Vagina (tissue), 2 donors: ENCODE data around the gene PPIL6.

ENCODE experiments used
- POLR2A ChIP-seq, 2 donors: fragments of 450-650 bp; IDR thresholded peaks; one replicate each; pipeline ENCODE4 v1.6.1; 2017; ENCODE audit warnings: antibody characterized with exemption in 2 of 2, mild to moderate bottlenecking in 2 of 2, moderate library complexity in 2 of 2
- POLR2AphosphoS5 ChIP-seq, 2 donors: sonication (generic); formaldehyde crosslinking; IDR thresholded peaks; one replicate each; pipeline ENCODE4 v1.9.0; 2017; ENCODE audit warnings: antibody characterized with exemption in 2 of 2, mild to moderate bottlenecking in 2 of 2, low read depth in 1 of 2; ENCODE audit not compliant: insufficient read depth in 1 of 2
- TF ChIP-seq, protein P1 (sequence below), 3 experiments: fragments of 450-650 bp in 2 of 3; fragments of 200-600 bp in 1 of 3; sonication (generic) in 1 of 3; IDR thresholded peaks; one replicate each; pipeline ENCODE4 v1.5.1; 2017 to 2019; ENCODE audit warnings: antibody characterized with exemption in 3 of 3, mild to moderate bottlenecking in 2 of 3, moderate library complexity in 2 of 3

DNA sequence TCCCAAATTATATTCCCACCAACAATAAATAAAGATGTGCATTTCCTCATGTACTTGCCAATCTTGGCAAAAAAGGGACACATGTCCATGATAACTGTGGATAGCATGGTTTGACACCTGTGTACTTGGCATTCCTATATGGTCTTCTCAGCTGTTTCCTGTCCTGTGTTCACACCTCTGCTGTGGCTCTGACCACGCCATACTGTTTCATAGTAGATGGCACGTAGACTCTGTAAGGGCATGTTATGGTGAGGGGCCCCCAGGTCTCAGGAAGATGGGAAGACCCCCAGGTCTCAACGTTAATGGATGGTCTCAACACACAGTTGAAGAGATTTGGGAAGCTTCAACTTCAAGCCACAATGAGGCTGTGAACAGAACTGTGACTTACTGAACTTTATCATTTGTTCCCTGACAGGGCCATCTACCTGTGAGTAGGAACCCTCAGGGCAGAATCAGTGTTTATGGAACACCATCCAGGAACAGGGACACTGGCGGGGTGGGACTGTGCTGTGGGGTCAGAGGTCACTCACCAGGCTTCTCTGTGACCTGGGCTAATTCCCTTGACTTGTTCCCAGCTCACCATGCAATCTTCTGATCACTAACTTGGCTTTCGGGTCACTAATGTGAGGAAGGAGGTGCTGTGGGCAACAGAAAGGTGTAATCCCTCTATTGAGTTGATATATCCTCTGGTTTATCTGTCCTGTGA lies 30.8 kb upstream of the PPIL6 start:
- TF ChIP-seq, protein P1, sequence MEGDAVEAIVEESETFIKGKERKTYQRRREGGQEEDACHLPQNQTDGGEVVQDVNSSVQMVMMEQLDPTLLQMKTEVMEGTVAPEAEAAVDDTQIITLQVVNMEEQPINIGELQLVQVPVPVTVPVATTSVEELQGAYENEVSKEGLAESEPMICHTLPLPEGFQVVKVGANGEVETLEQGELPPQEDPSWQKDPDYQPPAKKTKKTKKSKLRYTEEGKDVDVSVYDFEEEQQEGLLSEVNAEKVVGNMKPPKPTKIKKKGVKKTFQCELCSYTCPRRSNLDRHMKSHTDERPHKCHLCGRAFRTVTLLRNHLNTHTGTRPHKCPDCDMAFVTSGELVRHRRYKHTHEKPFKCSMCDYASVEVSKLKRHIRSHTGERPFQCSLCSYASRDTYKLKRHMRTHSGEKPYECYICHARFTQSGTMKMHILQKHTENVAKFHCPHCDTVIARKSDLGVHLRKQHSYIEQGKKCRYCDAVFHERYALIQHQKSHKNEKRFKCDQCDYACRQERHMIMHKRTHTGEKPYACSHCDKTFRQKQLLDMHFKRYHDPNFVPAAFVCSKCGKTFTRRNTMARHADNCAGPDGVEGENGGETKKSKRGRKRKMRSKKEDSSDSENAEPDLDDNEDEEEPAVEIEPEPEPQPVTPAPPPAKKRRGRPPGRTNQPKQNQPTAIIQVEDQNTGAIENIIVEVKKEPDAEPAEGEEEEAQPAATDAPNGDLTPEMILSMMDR (IDR thresholded peaks at IDR 0.05) = no peak
- TF ChIP-seq POLR2A (IDR thresholded peaks at IDR 0.05) = no peak
- no peak for TF ChIP-seq POLR2AphosphoS5 (IDR thresholded peaks at IDR 0.05; ENCODE audit: insufficient read depth in 1 of 2, low read depth in 1 of 2)
